ENCODE results near the gene ATAD3C.
A peak's percentile ranks its signal among the peaks of the same experiment; 100 is the strongest.
"Not testable (repeated sequence)": the region's sequence is repeated elsewhere in the genome, so short reads cannot be mapped to it uniquely, and the experiment has no call there.

The ATAD3C gene

GRCh38 chr1:1452365-1452739, 2.9 kb downstream of the ATAD3C start:
- DNase-seq, result not testable (repeated sequence)

DNA sequence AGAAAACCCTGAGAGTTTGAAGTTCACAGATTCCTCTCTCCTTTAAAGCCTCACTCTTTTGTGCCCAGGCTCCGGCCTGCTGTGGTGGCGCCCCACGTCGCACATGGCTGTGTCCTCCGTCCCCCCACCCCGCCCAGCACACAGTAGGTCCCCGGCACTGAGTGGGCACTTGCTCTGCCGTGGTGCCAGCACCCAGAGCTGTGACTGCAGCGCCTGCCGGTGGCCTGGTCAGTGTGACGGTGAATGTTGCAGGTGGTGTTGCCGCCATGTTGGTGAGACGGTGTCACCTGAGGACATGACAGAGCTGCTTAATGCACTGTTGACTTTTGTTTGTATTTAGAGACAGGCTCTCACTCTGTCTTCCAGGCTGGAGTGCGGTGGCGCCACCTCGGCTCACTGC, 3.4 kb downstream of the ATAD3C start:
- no peak for DNase-seq

- not testable (repeated sequence) for DNase-seq
Observed at GRCh38 chr1:1454286-1455056, 5.0 kb downstream of the ATAD3C start.

DNA sequence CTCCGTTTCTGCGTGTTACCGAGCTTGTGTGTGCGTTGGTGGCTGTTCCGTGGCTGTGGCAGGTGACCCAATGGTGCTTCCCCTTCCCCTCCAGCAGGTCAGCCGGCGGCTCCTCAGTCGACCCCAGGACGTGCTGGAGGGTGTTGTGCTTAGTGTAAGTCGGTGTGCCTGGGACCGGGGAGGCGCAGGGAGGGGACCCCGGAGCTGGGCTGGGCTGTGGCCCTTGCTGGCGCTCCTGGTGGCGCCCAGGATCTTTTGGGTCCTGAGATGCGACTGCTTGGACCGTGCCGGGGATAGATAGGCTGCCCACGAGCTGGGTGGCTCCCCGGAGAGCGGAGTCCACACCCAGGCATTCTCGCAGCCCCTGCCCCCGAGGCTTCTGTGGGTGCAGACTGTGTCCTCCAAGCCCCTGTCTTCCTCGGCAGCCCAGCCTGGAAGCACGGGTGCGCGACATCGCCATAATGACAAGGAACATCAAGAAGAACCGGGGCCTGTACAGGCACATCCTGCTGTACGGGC, 5.9 kb downstream of the ATAD3C start:
- DNase-seq, result no peak

DNA sequence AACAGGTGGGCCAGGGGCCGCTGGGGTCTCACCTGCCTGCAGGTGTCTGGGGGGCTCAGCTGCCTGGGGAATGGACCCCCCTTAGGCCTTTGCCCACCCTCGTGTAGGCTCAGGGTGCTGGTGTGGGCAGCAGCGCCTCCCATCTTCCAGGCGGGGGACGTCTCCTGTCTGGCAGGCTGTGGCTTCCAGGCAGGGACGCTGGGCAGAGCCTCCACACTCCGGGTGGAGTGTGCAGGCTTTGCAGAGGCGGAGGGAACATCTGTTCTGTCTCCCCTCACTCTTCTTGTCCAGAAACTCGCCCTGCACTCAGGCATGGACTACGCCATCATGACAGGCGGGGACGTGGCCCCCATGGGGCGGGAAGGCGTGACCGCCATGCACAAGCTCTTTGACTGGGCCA, 6.4 kb downstream of the ATAD3C start:
- not testable (repeated sequence) for DNase-seq

- not testable (repeated sequence) for DNase-seq
Observed at GRCh38 chr1:1456683-1457255, 7.3 kb downstream of the ATAD3C start.

DNA sequence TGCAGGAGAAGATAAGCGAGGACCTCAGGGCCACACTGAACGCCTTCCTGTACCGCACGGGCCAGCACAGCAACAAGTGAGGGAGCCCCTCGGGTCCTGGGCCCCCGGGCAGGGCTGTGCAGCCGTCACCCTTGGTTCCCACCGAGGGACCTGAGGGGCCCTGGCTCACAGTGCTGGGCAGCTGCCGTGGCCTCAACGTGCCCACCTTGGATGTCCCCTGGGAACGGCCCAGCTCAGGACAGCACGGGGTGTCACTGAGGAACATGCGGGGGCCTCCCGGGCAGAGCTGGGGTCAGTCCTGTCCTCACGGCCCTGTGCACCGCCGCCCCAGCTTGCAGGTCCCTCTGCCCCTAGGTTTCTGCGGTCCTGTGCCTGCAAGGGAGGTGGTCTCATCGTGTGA, 9.7 kb downstream of the ATAD3C start:
- DNase-seq, result not testable (repeated sequence)

GRCh38 chr1:1459711-1460110, 10.2 kb downstream of the ATAD3C start:
- not testable (repeated sequence) for DNase-seq

GRCh38 chr1:1460540-1461130, 11.1 kb downstream of the ATAD3C start:
- no peak for DNase-seq

- no peak for DNase-seq
Observed at GRCh38 chr1:1461721-1462317, 12.3 kb downstream of the ATAD3C start.

- peak; percentile 17 to 33 for DNase-seq
Observed at GRCh38 chr1:1462318-1462966, 13.0 kb downstream of the ATAD3C start.

GRCh38 chr1:1463312-1463711, 13.8 kb downstream of the ATAD3C start:
- DNase-seq, result no peak

DNA sequence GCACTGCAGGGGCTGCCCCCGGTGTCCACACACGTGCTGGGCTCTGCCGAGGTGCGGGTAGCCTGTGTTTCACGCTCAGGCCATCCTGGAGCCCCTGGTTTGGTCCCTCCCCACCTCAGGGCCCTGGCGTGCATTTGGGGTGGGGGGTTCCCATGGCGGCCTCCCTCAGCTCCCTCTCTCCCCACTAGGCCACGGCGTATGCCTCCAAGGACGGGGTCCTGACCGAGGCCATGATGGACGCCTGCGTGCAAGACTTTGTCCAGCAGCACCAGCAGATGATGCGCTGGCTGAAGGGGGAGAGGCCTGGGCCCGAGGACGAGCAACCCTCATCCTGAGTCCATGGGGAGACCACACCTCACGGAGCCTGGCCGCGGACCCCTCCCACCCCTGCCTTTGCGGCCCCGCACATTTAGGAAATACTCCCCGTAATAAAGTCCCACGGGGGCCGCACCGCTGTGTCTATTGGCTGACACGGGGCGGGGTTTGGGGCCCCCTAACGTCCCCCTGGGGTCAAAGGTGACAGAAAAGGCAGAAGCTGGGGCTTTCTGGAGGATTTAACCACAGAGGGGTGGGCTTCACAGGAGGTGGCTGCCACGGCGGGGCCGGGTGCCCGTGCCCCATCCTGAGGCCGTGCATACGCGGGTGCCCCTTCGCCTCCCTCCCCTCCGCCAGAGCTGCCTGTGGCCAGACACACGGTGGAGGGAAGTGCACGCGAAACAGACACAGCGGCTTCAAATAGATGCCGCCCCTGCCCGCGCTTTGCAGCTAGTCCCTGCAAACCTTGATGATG, 18.9 kb downstream of the ATAD3C start:
- not testable (repeated sequence) for DNase-seq

- peak in 1 of 2 donors; percentile 25 for DNase-seq
Observed at GRCh38 chr1:1470626-1471388, 21.3 kb downstream of the ATAD3C start.

DNA sequence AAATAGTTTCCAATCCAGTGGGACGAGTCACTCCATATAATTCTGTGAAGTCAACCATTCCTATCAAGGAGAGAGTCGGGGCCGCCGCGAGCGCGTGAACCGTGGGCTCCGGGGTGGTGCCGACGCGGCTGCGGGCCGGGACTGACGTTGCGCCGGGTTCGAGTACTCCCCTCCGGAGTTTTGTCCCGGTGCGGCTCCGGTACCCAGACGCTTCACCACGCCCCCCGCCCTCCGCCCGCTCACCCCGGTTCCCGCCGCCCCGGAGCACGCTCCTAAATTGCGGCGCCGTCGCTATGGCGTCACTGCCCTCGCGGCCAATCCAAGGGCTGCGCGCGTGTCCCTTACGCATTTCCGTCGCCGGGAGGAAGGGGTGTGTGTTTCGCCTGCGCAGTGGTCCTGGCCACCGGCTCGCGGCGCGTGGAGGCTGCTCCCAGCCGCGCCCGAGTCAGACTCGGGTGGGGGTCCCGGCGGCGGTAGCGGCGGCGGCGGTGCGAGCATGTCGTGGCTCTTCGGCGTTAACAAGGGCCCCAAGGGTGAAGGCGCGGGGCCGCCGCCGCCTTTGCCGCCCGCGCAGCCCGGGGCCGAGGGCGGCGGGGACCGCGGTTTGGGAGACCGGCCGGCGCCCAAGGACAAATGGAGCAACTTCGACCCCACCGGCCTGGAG, 22.0 kb downstream of the ATAD3C start, which contains the start of gene ATAD3B:
Gene ATAD3B (plus strand): TSS at position 377 of the 664 bp plus-strand sequence. CDS start 120 bp downstream, at position 497.
- peak; percentile 91 to 92 for DNase-seq

DNA sequence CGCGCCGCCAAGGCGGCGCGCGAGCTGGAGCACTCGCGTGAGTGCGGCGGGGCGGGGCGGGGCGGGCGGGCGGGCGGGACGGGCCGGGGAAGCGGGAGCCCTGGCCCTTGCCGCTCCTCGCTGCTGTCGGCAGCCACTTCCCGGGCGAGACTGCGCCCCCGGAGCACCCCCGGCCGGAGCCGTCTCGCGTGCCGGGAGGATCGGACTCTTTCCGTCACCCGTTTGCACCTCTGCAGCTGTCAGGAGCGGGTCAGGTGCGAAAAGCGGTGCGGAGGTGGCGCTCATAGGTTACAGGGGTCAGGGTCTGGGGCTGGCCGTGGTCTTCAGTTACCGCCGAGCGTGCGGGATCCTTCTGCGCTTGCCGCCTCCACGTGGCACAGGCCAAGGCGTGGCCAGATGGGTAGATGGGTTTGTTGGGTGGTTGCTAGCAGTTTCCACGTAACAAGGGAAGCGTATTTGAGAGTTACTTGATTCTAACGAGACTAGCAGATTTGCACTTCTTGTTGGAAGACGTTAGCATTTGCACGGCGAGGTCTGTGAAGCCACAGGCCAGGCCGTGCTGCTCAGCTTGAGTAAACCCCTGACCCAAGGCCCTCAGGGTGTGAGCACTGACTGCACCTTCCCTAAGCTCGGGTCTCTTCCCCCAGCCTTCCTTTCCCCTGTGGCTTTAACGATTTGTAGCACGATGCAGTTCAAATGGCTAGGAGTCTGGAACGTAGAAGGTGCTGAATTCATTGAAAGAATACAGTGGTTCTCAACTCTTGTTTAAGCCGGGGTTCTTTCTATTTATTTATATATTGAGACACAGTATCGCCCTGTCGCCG, 22.8 kb downstream of the ATAD3C start:
- DNase-seq, result peak in 1 of 2 donors; percentile 24

DNA sequence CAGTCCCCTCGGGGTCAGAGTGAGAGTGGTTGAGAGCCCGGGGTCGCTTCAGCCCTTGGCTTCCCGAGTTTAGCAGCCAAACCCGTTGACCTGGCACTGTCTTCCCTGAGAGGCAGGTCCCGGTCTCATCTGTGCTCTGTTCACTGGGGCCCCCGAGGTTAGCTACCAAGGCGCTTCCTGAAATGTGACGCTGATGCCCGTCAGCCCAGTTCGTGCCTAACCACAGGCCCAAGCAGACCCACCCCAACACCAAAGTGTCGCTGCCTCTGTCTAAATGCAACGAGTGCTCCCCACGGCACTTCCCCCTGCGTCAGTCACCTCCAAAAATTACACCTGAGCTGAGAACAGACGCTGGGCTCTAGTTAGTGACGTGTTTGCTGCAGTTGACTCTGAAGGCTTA, 26.5 kb downstream of the ATAD3C start:
- peak in 1 of 2 donors; percentile 58 for DNase-seq

DNA sequence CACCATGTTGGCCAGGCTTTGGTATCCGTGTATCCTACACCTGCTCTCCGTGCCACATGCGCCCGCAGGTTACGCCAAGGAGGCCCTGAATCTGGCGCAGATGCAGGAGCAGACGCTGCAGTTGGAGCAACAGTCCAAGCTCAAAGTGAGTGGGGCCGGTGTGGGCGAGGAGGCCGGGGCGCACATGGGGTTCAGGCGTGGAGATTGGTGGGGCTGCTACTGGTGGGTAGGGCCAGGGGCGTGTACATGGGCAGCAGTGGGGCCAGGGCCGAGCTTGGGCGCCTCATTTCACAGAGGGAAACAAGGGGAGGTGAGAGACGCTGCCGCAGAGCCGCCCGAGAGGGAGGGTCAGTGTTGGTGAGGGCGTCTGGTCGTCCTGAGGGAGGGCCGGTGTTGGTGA, 27.7 kb downstream of the ATAD3C start:
- no peak for DNase-seq
